Stimulated activated CD4-positive, alpha-beta T cell treated with anti-CD3 and anti-CD28 coated beads, TNF-alpha, amount 100 ng/mL, for 1 hour (primary cell): ENCODE data around the gene SLC22A23.
A peak's percentile ranks its signal among the peaks of the same experiment; 100 is the strongest.

Source experiments
- DNase-seq, 3 donors: peaks; one replicate each; pipeline ENCODE4 v3.0.0-alpha.2; 2020; ENCODE audit warnings: low read depth in 3 of 3, low spot score in 1 of 3

SLC22A23 gene

GRCh38 chr6:3456898-3457709 is at the start of gene SLC22A23:
Gene SLC22A23 (minus strand): TSS chr6:3457050. CDS start chr6:3456559, 491 bp downstream.
- DNase-seq: peak; percentile 18 to 75 (median 55)

GRCh38 chr6:3506200-3506599 is 49.4 kb upstream of the SLC22A23 start:
- no peak for DNase-seq

DNA sequence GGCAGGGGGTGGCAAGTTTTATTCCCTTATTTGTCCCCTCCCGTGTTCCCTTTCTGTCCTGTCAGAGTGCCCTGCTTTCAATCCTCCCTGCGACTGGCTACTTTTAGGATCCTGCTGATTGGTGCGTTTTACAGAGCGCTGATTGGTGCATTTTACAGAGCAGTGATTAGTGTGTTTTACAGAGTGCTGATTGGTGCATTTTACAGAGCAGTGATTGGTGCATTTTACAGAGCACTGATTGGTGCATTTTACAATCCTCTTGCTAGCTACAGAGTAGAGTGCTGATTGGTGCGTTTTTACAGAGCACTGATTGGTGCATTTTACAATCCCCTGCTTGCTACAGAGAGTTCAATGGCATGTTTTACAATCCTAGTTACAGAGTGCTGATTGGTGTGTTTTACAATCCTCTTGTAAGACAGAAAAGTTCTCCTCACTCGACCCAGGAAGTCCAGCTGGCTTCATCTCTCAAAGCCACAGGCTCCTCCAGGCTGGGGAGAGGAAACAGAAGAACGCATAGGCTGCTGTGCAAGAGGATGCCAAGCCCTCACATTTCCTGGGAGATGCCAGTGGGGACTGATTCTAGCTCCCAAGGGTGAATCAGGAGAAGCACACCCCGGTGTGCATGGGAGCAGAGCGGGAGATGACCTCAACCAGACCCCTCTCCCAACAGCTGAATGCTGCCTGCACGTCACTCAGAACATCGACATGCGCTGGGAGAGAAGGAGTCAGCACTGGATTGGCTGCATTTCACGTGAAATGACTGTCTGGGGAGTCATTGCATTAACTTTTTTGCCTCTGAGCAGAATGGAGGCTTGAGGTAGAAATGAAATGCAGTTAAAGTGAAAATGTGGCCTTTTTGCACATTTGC is 48.3 kb upstream of the SLC22A23 start:
- DNase-seq: no peak

- no peak for DNase-seq
Measured at GRCh38 chr6:3504354-3504753, 47.5 kb upstream of the SLC22A23 start.

- no peak for DNase-seq
Measured at GRCh38 chr6:3501826-3502500, 45.1 kb upstream of the SLC22A23 start.

GRCh38 chr6:3500262-3501014 is 43.6 kb upstream of the SLC22A23 start:
- DNase-seq: no peak

DNA sequence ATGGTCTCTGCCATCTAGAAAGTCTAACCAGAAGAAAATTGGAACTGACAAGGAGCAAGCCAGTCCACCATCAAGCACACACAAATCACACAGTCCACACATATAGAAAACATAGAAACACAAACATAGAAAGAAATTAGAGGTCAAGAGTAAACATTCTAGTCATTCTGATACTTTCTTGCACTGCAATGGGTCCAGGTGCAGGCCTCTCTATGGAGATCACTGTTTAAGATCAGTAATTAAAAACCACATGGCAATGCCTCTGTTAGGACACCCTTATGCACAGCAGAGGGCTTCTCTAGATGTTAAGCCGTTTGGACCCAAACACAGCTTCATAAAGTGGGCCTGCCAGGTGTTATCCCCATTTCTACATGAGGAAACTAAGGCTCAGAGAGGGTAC is 42.8 kb upstream of the SLC22A23 start:
- no peak for DNase-seq

DNA sequence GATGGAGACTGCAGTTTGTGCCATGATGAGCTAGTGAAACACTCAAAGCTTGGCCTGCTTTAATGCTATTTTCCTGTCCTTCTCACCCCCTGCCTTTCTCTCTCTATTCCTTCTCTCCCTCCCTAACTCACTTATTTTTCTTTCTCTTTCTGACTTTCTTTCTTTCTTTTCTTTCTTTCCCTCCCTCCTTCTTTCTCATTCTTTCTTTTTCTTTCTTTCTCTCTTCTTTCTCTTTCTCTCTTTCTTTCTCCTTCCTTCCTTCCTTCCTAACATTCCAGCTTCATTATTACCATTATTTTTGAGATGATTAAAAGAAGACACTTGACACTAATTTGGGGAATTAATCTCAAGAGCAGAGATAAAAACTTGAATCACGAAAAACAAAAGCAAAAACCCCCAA is 39.5 kb upstream of the SLC22A23 start:
- no peak for DNase-seq

GRCh38 chr6:3494391-3495100 is 37.7 kb upstream of the SLC22A23 start:
- no peak for DNase-seq

GRCh38 chr6:3490625-3490980 is 33.8 kb upstream of the SLC22A23 start:
- no peak for DNase-seq

- no peak for DNase-seq
Measured at GRCh38 chr6:3489961-3490624, 33.2 kb upstream of the SLC22A23 start.

DNA sequence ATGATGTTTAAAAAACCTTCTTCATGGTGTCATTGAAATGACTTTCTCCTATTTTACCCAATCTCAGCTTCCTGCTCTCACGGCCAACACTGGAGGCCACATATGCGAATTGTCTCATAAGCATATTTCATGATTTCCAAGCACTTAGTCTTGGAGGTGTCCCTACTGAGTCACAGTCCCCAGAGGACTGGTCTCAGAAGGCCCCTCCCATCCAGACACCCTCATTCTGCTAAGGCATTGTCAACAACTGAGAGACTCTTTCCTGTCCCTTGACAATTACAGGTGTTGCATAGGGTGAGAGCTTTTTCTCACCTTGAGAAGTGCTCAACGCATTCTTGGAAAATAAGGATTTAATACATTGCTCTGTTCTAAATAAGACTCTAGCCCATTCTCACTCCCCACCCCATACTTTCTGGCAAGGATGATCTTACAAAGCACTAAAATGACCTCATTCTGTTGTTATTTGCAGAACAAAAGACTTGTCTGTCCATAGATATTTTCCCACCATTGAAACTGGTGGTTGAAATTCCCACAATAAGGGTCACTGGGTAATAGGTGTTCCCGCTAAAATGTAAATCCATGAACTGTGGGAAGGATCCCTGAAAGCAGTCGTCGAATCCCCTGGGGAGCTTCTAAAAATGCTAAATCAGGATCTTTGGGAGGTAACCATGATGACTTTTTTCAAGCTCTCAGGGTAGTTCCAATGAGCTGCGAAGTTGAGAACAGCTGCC is 32.3 kb upstream of the SLC22A23 start:
- DNase-seq: no peak

- no peak for DNase-seq
Measured at GRCh38 chr6:3484946-3485345, 28.1 kb upstream of the SLC22A23 start.

GRCh38 chr6:3484192-3484591 is 27.3 kb upstream of the SLC22A23 start:
- no peak for DNase-seq

GRCh38 chr6:3483675-3484074 is 26.8 kb upstream of the SLC22A23 start:
- DNase-seq: no peak

DNA sequence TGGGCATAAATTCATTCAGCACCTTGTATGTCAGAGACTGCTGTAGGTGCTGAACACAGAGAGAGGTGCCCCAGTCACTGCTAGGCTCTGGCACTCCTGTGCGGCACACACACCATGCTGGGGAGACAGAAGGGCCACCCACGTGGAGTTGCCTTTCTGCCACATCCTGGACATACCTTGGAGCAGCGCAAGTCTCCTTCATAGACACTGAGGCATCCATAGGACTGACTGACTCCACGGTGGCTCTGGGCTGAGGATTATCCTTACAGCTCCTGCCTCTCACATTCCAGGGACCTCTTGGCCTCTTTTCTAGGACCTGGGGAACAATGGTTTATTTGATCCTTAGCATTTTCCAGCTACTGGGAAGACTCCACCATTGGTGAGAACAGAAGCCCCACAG is 26.0 kb upstream of the SLC22A23 start:
- no peak for DNase-seq

GRCh38 chr6:3481640-3482039 is 24.8 kb upstream of the SLC22A23 start:
- DNase-seq: no peak

DNA sequence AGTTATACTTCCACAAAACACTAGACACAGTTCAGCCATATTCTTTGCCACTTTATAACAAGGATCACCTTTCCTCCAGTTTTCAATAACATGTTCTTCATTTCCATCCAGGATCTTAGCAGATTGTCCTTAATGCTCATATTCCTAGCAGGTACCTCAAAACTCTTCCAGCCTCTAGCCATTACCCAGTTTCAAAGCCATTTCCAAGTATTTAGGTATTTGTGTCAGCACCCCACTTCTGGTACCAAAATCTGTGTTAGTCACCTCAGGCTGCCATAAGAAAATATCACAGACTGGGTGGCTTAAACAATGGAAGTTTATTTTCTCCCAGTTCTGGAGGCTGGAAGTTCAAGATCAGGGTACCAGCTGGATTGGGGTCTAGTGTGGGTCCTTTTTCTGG is 23.2 kb upstream of the SLC22A23 start:
- DNase-seq: no peak

GRCh38 chr6:3473773-3474172 is 16.9 kb upstream of the SLC22A23 start:
- DNase-seq: no peak
